RPMI8226 (cell line): Measurements from ENCODE around the gene AKIP1.
"Not testable (repeated sequence)": the region's sequence is repeated elsewhere in the genome, so short reads cannot be mapped to it uniquely, and the experiment has no call there.

Source experiments
- DNase-seq: peaks from one replicate; pipeline ENCODE4 v3.0.0-alpha.2; 2015

The AKIP1 gene, protein sequence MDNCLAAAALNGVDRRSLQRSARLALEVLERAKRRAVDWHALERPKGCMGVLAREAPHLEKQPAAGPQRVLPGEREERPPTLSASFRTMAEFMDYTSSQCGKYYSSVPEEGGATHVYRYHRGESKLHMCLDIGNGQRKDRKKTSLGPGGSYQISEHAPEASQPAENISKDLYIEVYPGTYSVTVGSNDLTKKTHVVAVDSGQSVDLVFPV

DNA sequence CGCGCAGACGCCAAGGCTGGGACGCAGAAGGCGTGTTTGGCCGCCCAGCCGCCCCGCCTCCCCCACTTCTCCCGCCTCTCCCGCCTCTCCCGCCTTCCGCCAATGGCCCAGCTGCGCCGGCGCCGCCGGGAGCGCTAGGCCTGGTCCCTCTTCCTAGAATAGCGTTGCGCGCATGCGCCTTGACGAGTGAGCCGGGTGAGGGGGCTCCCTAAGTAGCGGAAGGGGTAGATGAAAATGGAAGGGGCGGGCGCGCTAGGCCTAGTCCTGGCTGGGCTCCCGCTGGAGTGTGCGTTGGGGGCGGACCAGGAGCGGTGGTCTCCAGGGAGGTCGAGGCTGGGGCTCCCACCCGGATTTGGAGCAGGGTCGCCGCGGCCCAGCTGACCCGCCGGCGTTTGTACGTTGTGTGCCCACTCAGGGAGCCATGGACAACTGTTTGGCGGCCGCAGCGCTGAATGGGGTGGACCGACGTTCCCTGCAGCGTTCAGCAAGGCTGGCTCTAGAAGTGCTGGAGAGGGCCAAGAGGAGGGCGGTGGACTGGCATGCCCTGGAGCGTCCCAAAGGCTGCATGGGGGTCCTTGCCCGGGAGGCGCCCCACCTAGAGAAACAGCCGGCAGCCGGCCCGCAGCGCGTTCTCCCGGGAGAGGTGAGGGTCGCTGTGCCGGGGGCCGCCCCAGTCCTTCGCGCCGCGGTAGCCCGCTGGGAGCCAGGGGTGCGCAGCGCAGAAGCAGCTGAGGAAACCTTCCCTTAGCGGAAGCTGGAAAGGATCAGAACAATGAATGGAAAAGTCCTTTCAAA, at the start of gene AKIP1:
Gene AKIP1 (plus strand): TSS at position 161 of the 795 bp plus-strand sequence. CDS start 261 bp downstream, at position 422.
- peak; percentile 83 for DNase-seq

DNA sequence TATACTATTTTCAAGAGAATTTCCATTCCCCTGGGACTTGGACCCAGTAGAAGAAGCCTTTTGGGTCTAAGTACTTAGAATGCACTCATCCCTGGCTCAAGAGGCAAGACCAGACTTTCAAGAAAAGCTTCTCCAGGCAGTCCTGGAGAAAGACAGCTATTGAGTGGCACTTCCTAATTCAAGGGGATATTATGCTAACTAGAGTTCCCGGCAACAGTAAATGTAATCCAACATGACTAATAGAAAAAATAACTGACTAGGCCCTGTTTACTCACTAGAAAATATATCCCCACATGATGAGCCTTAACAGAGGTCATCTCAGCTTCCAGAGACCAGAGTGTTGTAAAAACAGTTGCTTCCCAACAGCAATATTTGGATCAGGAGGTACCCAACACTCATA, 47.2 kb upstream of the AKIP1 start:
- DNase-seq, result no peak

DNA sequence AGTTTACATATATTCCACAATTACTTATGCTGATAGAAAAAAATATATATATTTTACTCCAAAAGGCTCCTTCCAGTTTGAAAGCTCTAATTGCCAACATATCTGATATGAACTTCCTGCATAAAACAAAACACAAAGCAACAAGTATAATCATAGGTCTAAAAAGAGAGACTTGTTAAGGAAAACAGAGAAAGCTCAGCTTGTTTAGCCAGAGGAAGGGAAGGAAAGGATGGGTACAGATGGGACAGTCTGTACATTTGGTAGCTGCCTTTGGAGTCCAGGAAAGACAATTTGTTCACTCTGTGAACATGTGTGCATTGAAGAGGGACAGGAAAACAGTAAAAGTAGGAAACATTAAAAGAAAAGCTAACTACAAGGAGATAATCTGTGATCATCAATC, 45.7 kb upstream of the AKIP1 start:
- DNase-seq, result no peak

DNA sequence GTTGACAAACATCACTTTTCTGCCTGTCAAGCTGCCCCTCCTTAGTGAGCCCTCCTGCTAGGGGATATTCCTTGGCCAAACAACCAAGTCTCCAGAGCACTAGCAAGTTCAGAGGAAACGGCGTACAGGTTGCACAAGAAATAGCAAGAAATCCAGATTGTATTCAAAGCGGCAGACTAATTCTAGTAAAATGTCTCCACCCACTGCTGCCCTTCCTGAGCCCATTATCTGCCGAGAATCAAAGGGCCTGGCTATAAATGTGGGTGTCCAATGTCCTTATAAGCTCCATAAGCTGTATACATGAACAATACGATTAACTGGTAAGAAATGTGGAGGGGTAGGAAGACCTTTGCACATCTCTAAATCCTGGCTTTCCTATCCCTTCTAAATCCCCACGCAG, 44.0 kb upstream of the AKIP1 start:
- DNase-seq, result no peak

DNA sequence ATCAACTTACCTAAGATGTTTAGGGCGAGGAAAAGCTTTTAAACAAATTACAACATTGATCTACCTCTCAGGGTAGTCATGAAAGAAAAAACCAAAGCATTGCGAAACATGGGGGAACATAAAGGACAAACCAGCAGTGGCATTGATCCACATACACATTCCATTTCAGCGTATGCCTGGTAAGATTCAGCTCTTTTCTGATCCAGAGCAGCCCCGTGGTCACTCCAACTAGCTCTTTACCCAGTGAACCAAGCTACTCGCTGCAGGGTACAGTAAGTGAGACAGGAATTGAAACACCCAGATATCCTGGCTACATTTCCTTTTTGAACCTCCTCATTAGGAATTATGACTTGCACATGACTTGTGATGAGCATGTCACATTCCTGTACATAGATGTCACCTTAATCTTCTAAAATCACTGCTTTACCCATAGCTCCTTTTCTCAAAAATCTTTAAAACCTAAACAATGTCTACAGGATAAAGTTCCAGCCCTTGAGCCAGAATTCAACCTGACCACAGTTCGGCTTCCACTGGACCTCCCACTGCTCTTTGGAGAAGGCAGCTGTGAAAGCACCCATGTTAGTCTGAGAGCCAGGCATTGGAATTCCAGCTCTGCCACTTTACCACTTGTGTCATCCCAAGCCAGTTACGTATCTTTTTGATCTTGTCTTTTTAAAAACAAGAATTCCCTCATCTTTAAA, 42.9 kb upstream of the AKIP1 start:
- DNase-seq, result no peak

DNA sequence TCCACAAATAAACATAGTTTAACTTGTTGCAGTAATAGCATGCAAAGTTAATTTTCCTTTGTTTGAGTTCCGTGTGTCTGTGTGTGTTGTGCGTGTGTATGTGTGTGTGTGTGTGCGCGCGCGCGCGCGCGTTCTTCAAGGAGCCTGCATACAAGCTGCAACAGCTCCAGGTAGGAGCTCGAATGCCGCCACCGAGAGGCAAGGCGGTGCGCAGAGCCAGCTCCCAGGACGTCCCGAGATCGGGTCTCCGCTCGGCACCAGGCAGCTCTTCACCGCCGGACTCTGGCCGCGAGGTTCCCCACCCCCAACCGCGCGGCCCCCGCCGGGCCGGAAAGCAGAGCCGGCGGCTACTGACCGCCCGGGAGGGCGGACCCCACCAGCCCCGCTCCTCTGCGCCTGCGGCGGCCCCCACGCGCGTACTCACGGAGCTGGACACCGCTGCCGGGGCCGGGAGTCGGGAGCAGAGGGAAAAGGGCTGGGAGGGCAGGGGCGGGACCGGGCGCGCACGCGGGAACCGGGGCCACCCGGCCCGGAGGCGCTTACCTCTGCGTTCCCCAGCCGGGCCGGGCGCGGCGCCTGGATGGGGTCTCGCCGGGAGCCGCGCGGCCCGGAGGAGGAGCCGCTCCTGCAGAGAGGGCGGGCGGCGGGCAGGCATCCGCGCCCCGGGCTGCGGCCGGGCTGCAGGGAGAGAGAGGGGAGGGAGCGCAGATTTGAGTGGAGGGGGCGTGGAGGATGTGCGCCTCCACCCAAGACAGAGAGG, 40.4 kb upstream of the AKIP1 start:
- peak; percentile 8 for DNase-seq

DNA sequence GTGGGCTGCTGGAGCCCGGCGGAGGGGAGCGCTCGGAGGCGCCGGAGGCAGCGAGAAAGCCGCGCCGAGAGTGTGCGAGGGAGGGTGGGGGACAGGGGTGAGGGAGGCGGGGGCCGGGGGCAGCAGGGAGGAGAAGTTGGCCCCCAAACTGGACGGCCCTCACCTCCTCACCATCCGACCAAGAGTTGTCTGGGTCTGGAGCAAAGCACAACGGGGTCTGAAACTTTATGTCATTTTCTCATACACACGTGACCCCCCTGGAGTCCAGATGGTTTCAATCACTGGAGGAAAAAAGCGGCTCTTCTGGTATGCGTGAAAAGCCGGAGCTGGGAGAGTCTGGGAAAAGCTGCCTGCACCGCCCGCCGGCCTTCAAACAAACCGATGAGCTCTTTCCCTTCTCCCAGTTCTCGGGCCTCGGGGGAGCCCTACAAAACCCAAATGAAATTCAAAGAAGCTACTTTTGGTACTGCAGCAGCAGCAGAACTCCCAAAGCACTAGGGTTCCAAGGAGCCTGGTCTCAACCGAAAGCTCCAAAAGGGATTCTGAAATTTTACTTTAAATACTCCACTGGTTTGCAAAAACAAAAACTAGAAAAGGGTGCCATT, 39.7 kb upstream of the AKIP1 start:
- DNase-seq, result no peak

DNA sequence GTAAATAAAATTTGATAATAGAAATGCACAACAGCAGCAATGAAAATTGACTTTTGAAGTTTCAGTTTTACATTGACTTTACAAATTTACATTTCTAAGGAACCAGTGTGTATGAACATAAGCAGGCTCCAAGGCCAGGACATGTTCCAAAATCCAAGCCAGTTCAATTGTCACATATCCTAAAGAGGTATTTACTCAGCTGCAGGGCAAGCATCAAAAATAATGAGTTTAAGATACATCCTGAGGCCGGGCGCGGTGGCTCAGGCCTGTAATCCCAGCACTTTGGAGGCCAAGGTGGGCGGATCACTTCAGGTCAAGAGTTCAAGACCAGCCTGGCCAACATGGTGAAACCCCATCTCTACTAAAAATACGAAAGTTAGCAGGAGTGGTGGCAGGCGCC, 39.0 kb upstream of the AKIP1 start:
- no peak for DNase-seq

DNA sequence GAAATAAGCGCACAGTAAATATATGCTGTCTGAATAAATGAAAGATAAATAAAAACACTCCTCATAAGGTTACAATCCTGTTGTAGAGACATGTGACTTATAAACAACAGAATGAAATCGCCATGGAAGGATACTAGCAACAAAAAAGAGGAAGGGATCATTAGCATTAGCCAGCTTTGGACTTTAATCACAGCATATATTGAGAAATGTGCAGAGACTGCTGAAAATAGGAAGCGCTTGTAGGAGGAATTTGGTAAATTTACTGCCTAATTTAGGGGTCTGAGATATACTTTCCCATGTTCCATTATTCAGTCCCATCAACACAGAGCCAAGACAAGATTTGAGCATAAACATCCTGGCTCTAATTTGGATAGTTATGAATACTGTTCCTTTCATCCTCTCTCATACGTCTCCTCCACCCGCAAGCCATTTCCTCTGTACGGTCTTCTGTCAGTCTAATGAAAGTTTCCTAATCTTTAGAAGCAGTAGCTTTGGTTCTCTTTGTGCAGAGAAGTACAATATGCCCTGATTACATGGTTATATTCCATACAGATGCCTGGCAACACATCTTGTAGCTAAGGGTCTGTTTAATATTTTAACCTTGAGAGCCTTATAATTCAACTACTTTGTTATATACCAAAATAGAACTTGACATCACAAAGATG, 37.1 kb upstream of the AKIP1 start:
- no peak for DNase-seq

DNA sequence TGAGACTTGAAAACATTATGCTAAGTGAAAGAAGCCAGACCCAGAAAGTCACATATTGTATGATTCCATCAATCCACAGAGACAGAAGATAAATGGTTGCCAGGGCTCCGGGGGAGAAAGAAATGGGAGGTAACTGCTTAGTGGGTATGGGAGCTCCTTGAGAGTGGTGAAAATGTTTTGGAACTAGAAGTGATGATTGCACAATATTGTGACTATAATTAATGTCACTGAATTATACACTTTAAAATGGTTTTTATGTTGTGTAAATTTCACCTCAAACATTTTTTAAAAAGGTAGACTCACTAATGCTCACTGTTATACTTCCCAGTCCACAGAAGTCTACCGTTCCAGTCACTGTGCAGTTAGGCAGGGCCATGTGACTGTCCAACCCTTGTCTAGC, 32.2 kb upstream of the AKIP1 start:
- no peak for DNase-seq

DNA sequence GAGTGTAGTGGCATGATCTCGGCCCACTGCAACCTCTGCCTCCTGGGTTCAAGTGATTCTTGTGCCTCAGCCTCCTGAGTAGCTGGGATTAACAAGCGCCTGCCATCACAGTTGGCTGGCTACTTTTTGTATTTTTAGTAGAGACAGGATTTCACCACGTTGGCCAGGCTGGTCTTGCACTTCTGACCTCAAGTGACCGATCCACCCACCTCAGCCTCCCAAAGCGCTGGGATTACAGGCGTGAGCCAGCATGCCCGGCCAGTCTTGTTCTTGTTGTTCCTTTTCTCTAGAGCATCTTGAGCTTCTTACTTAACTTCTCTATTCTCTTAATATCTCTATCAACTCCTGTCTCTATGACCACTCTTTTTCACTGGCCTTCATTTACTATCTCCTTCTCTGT, 29.4 kb upstream of the AKIP1 start:
- not testable (repeated sequence) for DNase-seq

DNA sequence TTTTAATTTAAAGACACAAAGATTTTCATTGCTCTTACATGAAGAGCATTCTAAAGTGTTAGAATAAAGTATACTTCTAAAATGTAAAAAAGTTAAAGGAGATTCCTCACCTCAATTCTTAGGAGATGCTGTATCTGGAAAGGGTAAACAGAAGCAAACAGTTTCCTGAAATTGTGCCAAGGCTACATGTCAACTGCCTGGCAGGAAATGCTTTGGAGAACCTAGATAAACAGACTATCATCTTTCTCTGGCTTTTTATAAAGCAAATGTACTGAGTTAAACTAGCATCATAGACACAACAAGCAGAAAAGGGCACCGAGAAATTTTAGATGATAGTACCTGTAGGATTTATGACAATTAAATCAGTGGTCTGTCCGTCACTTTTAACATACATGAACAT, 24.7 kb upstream of the AKIP1 start:
- no peak for DNase-seq

DNA sequence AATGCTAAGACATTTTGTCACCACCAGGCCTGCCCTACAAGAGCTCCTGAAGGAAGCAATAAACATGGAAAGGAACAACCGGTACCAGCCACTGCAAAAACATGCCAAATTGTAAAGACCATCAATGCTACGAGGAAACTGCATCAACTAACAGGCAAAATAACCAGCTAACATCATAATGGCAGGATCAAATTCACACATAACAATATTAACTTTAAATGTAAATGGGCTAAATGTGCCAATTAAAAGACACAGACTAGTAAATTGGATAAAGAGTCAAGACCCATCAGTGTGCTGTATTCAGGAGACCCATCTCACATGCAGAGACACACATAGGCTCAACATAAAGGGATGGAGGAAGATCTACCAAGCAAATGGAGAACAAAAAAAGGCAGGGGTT, 19.8 kb upstream of the AKIP1 start:
- DNase-seq, result not testable (repeated sequence)

DNA sequence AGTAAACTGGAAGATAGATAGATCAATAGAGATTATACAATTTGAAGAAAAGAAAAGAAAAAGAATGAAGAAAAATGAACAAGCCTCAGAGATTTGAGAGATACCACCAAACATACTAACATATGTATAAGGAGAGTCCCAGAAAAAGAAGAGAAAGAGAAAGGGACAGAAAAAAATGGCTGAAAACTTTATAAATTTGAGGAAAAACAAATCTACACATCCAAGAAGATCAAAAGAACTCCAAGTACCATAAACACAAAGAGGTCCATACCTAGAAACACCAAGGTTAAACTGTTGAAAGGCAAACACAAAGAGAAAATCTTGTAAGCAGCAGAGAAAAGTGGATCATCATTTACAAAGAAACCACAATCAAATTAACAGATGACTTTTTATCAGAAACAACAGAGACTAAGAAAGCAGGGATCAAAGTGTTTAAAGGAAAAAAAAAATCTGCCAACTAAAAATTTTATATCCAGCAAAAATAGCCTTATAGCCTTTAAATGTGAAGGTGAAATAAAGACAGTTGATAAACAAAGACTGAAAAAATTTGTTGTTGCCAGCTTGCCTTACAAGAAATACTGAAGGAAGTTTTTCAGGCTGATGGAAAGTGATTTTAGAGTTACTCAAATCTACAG, 11.8 kb upstream of the AKIP1 start:
- DNase-seq, result no peak

DNA sequence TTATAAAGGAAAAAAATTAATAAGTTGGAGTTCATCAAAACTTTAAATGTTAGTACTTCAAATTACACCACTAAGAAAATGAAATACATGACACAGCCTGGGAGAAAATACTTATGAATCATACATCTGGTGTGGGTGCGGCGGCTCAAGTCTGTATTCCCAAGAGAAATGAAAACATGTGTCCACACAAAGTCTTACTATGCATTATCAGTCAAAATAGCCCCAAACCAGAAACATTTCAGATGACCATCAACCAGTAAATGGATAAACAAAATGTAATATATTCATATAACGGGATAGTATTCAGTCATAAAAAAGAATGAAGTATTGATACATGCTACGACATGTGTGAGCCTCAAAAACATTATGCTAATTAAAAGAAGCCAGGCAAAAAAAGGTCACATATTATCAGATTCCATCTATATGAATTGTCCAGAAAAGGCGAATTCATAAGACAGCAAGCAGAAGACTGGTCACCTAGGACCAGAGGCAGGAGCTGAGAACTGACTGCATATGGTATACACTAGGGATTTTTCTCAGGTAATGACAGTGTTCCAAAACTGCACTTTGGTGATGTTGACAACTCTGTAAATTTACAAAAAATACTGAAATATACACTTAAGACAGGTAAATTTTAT, 5.3 kb upstream of the AKIP1 start:
- DNase-seq, result no peak

DNA sequence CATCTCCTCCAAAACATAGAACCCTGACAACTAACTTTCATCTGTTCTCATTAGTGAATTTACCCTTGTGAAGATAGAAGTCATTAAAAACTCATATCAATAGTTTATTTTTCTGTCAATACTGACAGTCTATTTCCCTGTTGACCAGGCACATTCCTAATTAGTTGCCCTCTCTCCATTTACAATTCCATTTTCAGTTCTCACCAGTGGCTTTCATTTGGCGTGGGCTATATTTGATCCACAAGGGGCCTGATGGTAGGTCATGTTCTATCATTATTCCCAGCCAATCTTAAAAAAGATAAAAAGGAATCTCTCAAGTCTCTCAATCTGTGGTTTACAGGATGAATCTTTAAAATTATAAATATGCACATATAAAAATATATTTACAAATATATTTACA, 3.9 kb upstream of the AKIP1 start:
- no peak for DNase-seq

DNA sequence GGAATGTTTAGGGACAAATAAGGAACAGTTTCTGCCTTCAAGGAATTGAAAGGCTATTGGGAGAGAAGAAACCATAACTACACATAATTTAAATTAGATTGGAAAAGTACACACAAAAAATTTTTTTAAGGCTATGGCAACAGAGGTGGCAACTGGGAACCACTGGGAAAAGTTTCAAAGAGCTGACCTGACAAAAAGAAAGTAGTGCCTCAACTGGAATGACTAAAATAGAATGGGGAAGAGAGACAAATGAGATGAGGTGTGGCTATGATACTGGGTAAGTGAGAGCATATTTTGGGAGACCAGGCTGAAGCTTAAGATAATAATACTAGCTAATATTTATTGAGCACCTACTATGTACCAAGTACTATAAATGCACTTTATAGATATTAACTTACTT, 2.9 kb upstream of the AKIP1 start:
- no peak for DNase-seq

DNA sequence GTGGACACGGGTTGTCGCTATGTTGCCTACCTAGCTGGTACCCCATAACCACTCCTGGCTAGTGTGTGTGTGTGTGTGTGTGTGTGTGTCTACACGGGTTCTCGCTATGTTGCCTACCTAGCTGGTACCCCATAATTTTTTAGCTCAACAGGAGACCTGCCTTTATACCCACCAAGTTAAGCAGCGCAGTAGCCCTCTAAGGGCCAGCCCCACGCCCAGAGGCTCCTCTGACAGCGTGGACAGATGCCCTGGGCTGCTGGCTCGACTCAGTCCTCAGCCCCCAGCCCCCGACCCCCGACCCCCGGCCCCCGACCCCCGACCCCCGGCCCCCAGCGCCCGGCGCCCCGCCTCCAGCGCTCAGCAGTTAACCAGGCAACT, 351 bp upstream of the AKIP1 start:
- DNase-seq, result no peak

DNA sequence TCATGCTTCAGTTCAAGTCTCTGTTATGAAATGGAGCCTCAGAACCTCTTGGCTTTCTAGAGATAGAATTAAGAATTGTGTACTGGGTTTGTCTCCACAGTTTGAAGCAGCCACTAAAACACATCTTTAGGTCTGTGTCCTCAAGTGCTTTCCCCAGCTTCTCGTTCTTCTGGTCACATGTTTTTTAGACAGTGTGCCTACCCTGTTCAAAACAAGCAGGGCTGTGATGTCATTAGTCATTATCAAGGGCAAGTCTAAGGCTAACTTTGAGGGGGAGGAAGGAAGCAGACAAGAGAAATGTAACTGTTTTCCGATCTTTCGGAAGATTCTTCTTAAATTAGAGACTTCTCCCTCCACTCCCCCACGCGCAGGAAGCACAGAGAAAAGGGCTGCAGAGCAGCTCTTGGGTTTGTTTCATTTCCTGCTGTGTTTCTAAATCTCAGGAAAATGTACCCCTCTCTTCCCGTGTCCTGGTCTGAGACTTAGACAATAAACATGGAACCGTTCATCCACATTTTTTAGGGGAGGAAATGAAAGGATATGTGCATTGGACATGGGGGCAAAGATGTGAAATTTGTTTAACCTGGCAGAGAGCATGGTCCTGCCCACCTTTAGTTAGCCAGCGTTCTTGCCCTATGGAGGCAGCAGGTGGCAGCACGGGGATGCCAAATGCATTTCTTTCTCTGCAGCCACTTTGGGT, 3.1 kb downstream of the AKIP1 start:
- DNase-seq, result no peak

DNA sequence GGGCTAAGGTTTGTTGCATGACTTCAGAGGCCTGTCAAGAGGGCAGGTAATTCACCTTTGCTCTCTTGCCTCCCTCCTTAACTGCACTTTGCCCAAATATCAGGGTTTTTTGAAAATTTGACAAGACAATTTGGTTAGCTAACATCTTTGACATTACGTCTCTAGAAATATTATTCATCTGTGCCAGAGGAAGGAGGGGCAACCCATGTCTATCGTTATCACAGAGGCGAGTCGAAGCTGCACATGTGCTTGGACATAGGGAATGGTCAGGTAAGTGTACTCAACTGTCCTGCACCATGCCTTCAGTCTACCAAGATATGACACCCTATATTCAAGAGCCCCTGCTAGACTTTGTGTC, 3.7 kb downstream of the AKIP1 start:
- no peak for DNase-seq
